Hepatocyte (in vitro differentiated cells): ENCODE results near the gene FAF2.

ENCODE experiments used
- EZH2 ChIP-seq: fragments of 200-600 bp; sonication (generic); IDR thresholded peaks from 2 replicates; pipeline ENCODE4 v1.6.1; 2016; ENCODE audit warnings: antibody characterized with exemption, mild to moderate bottlenecking, borderline replicate concordance
- EZH2phosphoT487 ChIP-seq: fragments of 200-600 bp; sonication (generic); IDR thresholded peaks from one replicate; pipeline ENCODE4 v1.6.1; 2018; ENCODE audit warnings: antibody characterized with exemption, mild to moderate bottlenecking, low read depth, moderate library complexity; ENCODE audit not compliant: unreplicated experiment, severe bottlenecking
- TF ChIP-seq, protein P1 (sequence below): fragments of 200-600 bp; sonication (generic); IDR thresholded peaks from 2 replicates; pipeline ENCODE4 v1.5.1; 2016; ENCODE audit warnings: antibody characterized with exemption, mild to moderate bottlenecking; ENCODE audit not compliant: poor library complexity

DNA sequence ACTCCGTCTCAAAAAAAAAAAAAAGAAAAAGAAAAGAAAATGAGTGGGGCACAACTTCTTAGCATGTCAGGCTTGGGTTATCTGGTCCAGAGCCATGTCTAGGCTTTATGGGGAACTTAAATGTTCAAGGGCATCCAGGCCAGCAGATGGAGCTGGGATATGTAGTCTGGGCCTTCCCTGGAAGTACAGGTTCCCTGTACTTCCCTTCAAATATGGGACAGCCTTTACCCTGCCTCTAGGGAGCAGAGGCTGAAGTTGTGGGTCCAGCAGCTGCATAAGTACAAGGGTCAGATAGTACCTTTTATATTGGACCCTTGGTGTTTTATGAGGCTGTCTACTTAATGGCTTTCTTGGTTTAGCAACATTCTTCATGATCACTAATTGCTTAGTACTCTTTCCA lies 42.1 kb downstream of the FAF2 start:
- TF ChIP-seq EZH2 (no peak), EZH2phosphoT487 (no peak)
- TF ChIP-seq, protein P1, sequence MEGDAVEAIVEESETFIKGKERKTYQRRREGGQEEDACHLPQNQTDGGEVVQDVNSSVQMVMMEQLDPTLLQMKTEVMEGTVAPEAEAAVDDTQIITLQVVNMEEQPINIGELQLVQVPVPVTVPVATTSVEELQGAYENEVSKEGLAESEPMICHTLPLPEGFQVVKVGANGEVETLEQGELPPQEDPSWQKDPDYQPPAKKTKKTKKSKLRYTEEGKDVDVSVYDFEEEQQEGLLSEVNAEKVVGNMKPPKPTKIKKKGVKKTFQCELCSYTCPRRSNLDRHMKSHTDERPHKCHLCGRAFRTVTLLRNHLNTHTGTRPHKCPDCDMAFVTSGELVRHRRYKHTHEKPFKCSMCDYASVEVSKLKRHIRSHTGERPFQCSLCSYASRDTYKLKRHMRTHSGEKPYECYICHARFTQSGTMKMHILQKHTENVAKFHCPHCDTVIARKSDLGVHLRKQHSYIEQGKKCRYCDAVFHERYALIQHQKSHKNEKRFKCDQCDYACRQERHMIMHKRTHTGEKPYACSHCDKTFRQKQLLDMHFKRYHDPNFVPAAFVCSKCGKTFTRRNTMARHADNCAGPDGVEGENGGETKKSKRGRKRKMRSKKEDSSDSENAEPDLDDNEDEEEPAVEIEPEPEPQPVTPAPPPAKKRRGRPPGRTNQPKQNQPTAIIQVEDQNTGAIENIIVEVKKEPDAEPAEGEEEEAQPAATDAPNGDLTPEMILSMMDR, result peak; percentile 4
